ENCODE measurements around the gene TASOR2.

DNA sequence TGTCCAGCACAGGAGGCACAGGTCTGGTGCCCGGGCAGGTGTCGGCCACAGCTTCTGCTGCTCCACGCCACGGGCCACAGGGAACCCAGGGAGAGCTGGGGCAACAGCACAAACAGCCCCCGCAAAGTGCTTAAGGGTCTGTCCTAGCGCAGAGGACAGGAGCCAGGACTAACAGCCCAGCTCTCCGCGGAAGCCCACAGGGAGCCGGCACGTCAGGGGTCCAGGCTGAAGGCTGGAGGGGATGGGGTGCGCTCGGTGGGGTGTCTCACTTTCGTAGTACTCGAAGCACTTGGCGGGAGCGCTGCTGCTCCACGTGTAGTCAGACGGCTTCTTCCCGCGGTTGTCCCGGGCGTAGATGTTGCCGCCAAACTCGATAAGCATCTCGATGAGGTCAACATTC, 43.1 kb upstream of the TASOR2 start:
- TF ChIP-seq, protein P1, sequence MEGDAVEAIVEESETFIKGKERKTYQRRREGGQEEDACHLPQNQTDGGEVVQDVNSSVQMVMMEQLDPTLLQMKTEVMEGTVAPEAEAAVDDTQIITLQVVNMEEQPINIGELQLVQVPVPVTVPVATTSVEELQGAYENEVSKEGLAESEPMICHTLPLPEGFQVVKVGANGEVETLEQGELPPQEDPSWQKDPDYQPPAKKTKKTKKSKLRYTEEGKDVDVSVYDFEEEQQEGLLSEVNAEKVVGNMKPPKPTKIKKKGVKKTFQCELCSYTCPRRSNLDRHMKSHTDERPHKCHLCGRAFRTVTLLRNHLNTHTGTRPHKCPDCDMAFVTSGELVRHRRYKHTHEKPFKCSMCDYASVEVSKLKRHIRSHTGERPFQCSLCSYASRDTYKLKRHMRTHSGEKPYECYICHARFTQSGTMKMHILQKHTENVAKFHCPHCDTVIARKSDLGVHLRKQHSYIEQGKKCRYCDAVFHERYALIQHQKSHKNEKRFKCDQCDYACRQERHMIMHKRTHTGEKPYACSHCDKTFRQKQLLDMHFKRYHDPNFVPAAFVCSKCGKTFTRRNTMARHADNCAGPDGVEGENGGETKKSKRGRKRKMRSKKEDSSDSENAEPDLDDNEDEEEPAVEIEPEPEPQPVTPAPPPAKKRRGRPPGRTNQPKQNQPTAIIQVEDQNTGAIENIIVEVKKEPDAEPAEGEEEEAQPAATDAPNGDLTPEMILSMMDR (IDR thresholded peaks at IDR 0.05): no peak
- no peak for TF ChIP-seq POLR2AphosphoS5 (IDR thresholded peaks at IDR 0.05; ENCODE audit: low read depth, low read length)
- TF ChIP-seq SIN3A (IDR thresholded peaks at IDR 0.05; ENCODE audit: borderline replicate concordance, insufficient read depth, low read depth, low read length): no peak

Data from Panc1 (cell line).